HG02884 (cell line): ENCODE results near the gene KDM4D.
"Not testable (repeated sequence)": the region's sequence is repeated elsewhere in the genome, so short reads cannot be mapped to it uniquely, and the experiment has no call there.

Source experiments
- ATAC-seq: cut with Tn5 transposase; IDR thresholded peaks from one replicate; pipeline ENCODE4 v1.9.1; 2021; ENCODE audit warnings: mild to moderate bottlenecking, moderate library complexity; ENCODE audit not compliant: unreplicated experiment

Gene KDM4D

DNA sequence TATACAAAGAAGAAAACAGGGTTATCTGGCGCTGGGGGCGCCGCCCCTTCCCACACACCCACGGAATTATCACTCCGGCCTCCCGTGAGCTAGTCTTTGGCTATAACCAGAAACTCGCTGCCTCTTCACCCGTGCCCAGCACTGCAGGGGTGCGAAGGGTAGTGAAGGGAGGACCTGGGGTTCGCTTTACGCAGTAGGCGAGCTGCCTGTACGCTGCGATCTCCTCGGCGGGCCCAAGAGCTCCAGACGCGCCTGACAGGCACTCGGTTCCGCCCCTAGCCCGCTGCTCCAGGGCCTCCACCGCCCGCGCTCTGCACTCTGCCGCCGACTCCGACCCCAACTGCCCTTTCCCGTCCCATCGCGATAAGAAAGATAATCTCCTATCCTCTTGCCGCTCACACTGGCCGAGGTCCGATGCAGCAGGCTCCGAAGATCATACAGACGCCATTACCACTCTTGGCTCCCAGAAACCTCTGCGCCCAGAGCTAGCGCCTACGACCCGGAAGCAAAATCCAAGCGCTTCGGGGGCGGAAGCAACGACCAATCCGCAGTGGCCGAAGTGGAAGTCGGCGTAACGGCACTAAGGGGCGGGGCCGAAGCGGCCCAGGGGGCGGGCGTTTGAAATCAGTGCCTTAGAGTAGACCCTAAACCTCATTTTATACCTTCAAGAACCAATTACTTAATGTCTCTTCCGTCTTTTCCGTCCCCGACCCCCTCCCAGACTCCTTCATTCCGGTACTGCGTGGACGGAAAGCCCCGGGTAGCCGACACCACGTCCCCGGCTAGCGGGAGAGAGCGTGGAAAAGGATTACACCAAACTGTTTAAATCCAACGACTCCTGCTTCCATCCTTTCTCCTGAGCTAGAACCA, at the start of gene KDM4D, which contains the start of gene CWC15:
TSS of gene KDM4D (plus strand) at position 611 of the 870 bp plus-strand sequence. CDS start 23,664 bp downstream, outside the sequence.
TSS of gene CWC15 (minus strand) at position 458 of the 870 bp plus-strand sequence. CDS start 1,371 bp downstream, outside the sequence.
- ATAC-seq: peak; percentile 100

DNA sequence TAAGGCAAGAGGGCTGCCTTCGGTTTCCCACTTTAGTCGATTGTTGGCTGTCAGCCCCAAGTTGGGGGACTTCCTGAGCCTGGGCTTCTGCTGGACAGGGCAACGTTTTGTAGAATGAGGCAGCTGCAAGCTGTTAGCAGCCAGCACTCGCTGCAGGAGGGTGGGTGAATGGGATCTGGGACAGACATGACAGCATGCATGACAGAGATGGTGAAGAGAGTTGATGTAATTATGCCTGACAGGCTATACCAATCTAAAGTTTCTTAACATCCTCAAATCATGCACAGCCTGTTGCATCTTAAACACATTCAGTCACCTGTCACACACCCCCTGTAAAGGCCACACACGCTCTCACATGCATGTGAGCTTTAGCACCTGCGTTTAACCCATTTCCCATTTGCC, 49.3 kb upstream of the KDM4D start:
- no peak for ATAC-seq

GRCh38 chr11:94924612-94925011, 48.9 kb upstream of the KDM4D start:
- ATAC-seq: no peak

- ATAC-seq: no peak
Measured at GRCh38 chr11:94925422-94926270, 47.9 kb upstream of the KDM4D start.

- no peak for ATAC-seq
Measured at GRCh38 chr11:94926271-94926625, 47.3 kb upstream of the KDM4D start.

DNA sequence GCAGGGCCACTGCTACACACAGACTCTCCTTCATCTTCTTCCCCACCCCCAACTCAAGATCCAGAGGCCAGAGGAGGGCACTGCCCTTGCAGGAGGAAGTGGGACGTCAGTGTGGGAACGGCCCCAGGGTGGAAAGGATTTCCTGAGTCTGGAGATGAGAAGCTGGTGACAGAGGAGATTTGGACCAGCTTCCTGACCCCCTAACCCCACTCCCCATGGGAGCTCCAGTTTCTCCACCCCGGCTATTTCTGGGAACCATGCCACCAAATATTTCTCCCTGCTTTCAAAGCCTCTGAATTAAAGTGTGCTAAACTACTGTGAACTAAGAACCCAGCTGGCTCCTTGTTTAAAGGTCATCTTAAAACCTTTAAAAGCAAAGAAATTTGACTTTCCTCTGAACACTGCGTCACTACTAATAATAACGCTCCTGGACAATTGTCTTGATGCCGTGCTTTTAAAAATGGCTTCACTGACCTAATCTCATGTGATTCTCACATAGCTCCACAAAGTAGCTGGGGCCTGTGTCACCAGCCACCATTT, 46.7 kb upstream of the KDM4D start:
- ATAC-seq: no peak

DNA sequence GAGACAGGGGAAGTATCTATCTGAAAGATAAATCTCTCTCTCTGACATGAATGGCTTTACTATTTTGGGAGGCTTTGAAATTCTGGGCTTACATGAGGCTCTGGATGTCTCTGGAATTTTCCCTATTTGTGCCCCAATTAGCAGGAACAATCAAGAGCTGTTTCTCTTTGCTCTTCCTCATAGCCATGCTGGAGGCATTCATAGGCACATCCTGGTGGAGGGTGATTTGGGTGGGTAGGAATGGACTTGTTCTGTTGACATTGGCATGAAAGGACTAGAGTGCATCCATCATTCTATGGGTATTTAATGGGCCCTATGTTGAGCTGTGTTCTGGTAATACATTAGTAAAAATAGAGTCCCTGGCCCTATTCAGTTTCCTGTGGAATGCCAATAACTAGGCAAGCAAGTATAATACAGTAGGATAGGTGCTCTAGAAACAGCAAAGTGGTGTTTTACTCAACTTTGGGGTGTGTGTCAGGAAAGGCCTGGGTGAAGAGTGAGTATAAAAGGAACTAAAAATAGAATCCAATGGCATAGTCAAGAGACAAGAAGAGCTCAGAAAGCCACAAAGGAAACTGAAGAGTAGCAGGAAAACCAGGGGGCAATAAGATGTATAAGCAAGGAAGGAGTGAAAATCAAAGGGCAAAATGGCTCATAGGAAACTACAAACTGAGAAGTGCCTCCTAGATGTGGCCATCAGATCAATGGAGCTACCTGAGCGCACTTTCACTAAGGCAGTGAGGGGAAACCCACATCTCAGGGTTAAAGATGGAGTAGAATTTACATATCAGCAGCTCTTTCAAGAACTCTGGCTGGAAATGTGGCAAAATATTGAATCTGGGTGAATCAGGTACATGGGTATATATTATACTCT, 45.2 kb upstream of the KDM4D start:
- no peak for ATAC-seq

DNA sequence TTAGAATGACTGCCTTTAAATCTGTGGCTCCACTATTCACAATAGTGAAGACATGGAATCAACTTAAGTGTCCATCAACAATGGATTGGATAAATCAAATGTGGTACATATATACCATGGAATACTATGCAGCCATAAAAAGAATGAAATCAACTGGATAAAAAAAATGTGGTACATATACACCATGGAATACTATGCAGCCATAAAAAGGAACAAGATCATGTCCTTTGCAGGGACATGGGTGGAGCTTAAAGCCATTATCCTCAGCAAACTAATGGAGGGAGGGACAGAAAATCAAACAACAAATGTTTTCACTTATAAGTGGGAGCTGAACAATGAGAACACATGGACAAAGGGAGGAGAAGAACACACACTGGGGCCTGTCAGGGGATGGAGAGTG, 41.4 kb upstream of the KDM4D start:
- ATAC-seq: not testable (repeated sequence)

DNA sequence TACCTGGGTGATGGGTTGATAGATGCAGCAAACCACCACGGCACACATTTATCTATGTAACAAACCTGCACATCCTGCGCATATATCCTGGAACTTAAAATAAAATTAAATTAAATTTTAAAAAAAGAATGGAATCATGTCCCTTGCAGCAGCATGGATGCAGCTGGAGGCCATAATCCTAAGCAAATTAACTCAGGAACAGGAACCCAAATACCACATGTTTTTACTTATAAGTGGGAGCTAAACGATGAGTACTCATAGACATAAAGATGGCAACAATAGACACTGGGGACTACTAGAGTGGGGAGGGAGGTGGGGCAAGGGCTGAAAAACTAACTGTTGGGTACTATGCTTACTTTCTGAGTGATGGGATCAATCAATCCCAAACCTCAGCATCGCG, 41.0 kb upstream of the KDM4D start:
- ATAC-seq: no peak

DNA sequence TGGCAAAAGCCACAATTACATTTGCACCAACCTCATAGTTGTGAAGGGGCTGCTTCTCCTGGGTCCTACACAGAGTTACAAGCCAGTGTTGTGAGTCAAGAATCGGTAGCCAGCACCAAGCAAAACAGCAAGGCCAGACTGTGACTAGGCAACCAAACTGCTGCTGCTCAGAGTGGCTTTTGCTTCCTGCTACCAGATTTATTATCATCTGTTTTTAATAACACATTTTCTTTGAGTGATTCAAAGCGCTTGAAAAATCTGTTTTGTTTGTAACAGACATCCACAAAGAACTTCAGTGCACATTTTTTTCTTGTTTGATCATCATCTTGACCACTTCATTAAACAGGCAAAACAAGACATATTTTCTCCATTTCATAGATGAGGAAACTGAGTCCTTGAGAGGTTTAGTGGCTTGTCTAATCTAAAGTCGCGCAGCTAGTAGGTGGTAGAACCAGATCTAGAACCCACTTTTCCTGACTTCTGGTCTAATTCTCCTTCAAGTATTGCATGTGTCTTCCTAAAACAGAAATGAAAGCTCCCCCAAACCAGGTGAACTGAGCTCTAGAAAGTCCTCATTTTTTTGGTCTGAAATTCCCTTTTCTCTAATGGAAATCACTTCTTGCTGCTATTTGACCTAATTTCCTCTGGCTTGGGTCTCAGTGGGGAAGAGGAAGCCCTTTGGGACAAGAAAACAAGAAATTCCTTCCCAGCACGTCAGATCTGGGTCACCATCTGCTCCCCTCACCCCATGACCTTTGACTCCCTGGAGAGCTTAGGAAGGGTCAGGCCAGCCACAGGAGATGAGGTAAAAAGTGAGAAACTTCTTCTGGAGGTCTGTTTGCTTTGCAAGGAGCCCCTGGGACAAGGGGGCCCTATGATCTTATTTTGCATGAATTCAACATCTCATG, 40.0 kb upstream of the KDM4D start:
- ATAC-seq: no peak

- no peak for ATAC-seq
Measured at GRCh38 chr11:94934362-94934761, 39.1 kb upstream of the KDM4D start.

- no peak for ATAC-seq
Measured at GRCh38 chr11:94934846-94935245, 38.7 kb upstream of the KDM4D start.

- ATAC-seq: no peak
Measured at GRCh38 chr11:94938095-94939055, 35.1 kb upstream of the KDM4D start.

DNA sequence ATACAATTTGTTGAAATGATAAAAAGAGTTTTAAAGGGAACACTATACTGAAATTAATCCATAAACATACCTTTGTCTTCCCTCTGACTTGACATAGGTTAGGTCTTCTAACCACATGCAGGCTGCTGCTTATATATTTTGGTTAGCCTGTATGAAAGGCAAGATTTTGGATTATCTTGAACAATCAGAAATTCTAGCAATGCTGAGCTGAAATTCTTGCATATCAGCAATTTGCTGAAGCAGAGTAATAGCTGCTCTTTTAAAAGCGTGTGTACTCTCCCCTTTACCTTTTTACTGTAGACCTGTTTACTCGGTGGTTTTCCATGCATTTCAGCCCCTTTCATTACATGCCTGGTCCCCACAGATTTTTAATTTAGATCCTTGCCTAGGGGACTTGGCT, 34.2 kb upstream of the KDM4D start:
- no peak for ATAC-seq

DNA sequence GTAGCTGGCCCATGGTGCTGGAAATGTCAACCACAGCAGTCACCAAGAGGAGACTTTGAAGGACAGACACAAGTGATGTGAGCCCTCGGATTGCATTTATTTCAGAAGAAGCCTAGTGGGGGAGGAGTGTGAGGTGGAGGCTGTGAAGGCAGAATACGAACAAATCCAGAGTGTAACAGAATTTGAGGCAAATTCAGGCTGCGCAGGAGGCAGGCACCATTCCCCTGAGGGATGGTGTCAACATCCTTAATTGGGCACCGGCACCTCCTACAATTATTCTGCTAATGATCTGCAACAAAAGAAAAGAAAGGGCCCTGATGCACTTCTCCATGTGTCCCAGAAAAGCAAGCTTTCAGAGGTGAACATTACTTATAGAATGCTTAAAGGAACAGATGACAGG, 32.4 kb upstream of the KDM4D start:
- ATAC-seq: no peak

DNA sequence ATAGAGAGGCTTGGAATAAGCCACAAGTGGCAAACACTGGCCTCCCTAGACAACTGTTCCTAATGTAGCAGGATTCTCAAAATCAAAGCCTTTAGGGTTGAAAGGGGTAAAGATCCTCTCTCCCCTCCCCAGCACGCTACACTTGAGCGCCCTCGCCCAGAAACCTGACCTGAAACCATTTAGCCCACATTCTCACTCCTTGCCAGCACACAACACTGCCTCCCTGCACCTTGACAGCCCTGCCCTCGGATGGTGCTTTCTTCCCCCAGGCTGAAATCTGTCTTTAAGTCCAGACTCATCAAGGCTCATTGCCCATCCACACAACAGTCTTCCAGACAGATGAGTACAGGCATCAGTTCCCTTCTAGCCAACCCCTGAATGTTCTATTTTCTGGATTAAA, 26.7 kb upstream of the KDM4D start:
- ATAC-seq: no peak

- no peak for ATAC-seq
Measured at GRCh38 chr11:94948070-94948617, 25.4 kb upstream of the KDM4D start.

- no peak for ATAC-seq
Measured at GRCh38 chr11:94954753-94955152, 18.8 kb upstream of the KDM4D start.
